ENCODE results near the gene DEFB113. TPM values are rescaled to one million over a fixed set of nuclear protein-coding genes. Genes with fewer than 3 reads are reported as not detected.

DEFB113 gene
- total RNA-seq, 1 donor from 2014 or later, result not detected

GRCh38 chr6:49966823-49967222 is 2.6 kb downstream of the DEFB113 start:
- no peaks in the 10 kb centered on the region for H3K9me3 Mint-ChIP-seq
- TF ChIP-seq, protein P1, sequence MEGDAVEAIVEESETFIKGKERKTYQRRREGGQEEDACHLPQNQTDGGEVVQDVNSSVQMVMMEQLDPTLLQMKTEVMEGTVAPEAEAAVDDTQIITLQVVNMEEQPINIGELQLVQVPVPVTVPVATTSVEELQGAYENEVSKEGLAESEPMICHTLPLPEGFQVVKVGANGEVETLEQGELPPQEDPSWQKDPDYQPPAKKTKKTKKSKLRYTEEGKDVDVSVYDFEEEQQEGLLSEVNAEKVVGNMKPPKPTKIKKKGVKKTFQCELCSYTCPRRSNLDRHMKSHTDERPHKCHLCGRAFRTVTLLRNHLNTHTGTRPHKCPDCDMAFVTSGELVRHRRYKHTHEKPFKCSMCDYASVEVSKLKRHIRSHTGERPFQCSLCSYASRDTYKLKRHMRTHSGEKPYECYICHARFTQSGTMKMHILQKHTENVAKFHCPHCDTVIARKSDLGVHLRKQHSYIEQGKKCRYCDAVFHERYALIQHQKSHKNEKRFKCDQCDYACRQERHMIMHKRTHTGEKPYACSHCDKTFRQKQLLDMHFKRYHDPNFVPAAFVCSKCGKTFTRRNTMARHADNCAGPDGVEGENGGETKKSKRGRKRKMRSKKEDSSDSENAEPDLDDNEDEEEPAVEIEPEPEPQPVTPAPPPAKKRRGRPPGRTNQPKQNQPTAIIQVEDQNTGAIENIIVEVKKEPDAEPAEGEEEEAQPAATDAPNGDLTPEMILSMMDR (conservative IDR thresholded peaks at IDR 0.05), result no peak

GRCh38 chr6:49966334-49966733 is 3.1 kb downstream of the DEFB113 start:
- H3K9me3 Mint-ChIP-seq, result no peaks in the 10 kb centered on the region
- no peak for DNase-seq (ENCODE audit: extremely low spot score, unreplicated experiment)
- TF ChIP-seq, protein P1 (conservative IDR thresholded peaks at IDR 0.05), result no peak
- H3K36me3 Mint-ChIP-seq, result no peaks in the 10 kb centered on the region
- no peak overlapping the region for H3K4me3 Mint-ChIP-seq
- no peaks in the 10 kb centered on the region for H3K27me3 Mint-ChIP-seq
- H3K4me1 Mint-ChIP-seq (ENCODE audit: unreplicated experiment), result no peaks in the 10 kb centered on the region
- no peak overlapping the region for H3K27ac Mint-ChIP-seq

More at GRCh38 chr6:49966823-49967222, 2.6 kb downstream of the DEFB113 start:
- DNase-seq (ENCODE audit: extremely low spot score, unreplicated experiment), result no peak
- Mint-ChIP-seq H3K4me3 (no peak overlapping the region), H3K36me3 (no peaks in the 10 kb centered on the region), H3K27ac (no peak overlapping the region), H3K4me1 (ENCODE audit: unreplicated experiment) (no peaks in the 10 kb centered on the region), H3K27me3 (no peaks in the 10 kb centered on the region)

GRCh38 chr6:49964064-49964463 is 5.4 kb downstream of the DEFB113 start, which contains the start of gene DEFB114:
TSS of gene DEFB114 (minus strand) at chr6:49964164. CDS start at chr6:49964105, 59 bp downstream.
- DNase-seq (ENCODE audit: extremely low spot score, unreplicated experiment), result no peak
- Mint-ChIP-seq H3K27ac (no peak within 1 kb of the TSS), H3K36me3 (no peaks in the 10 kb centered on the region), H3K27me3 (no peaks in the 10 kb centered on the region), H3K4me3 (no peak within 1 kb of the TSS), H3K4me1 (ENCODE audit: unreplicated experiment) (no peaks in the 10 kb centered on the region), H3K9me3 (no peaks in the 10 kb centered on the region)
- TF ChIP-seq, protein P1 (conservative IDR thresholded peaks at IDR 0.05), result no peak

DNA sequence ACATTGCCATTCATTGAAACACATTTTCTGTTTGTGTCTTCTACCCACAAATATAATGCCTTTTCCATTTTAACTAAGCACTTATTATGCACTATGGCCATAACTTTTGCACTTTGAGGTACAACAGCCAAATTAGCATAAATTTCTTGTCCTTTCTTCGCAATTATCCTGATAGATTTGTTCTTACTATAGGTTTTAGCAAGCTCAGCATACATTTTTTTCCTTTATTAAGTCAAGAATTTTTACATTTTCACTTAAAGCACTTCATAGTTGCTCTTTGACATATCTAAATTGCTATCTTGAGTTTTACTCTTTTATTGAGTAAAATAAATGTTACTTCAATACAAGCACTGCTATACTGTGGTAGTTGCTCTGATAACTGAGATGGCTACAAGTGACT is 11.2 kb downstream of the DEFB113 start:
- Mint-ChIP-seq H3K4me1 (ENCODE audit: unreplicated experiment) (no peaks in the 10 kb centered on the region), H3K27ac (no peak overlapping the region), H3K4me3 (no peak overlapping the region), H3K9me3 (no peaks in the 10 kb centered on the region), H3K36me3 (no peaks in the 10 kb centered on the region), H3K27me3 (no peaks in the 10 kb centered on the region)
- TF ChIP-seq, protein P1 (conservative IDR thresholded peaks at IDR 0.05), result no peak
- no peak for DNase-seq (ENCODE audit: extremely low spot score, unreplicated experiment)

DNA sequence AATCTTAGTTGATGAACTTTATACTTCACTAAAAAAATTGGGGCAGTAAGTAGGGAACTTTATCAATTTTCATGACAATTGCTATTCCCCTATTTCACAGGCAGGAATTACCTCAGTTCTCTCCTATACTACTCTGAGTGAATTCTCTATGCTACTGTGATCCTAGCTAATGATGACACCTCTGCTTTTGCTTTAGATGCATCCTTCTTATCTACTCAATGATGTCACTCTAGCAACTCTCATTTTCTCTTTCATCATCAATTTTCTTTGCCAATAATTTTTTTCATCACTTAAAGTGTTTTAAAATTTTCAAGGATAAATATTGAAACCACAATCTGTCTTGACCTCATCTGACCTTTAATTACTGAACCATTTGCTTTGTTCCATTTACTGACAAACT is 13.6 kb downstream of the DEFB113 start:
- DNase-seq (ENCODE audit: extremely low spot score, unreplicated experiment), result no peak
- Mint-ChIP-seq H3K4me3 (no peak overlapping the region), H3K4me1 (ENCODE audit: unreplicated experiment) (no peaks in the 10 kb centered on the region), H3K36me3 (no peaks in the 10 kb centered on the region), H3K27me3 (no peaks in the 10 kb centered on the region), H3K9me3 (no peaks in the 10 kb centered on the region), H3K27ac (no peak overlapping the region)
- TF ChIP-seq, protein P1 (conservative IDR thresholded peaks at IDR 0.05), result no peak

DNA sequence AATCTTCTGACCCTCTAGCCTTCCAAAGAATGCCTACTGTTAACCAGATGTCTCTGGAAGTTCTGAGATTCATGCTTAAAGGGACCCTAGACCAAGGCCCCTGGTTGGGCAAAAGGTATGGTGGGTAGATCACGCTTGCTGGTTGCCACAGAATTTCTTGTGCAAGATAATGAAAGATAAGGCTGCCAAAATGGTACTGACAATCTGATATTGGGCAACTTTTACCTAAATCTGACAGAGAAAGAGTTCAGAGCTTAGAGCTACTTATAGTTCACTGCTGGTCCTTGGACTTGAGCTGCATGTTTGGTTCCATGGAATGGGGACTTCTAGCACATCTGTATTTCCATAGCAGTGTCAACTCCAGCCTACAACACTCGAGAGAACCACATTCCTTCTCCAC is 17.5 kb downstream of the DEFB113 start:
- no peaks in the 10 kb centered on the region for H3K4me1 Mint-ChIP-seq (ENCODE audit: unreplicated experiment)
- no peaks in the 10 kb centered on the region for H3K27me3 Mint-ChIP-seq
- H3K27ac Mint-ChIP-seq, result no peak overlapping the region
- no peak for DNase-seq (ENCODE audit: extremely low spot score, unreplicated experiment)
- H3K9me3 Mint-ChIP-seq, result no peaks in the 10 kb centered on the region
- no peaks in the 10 kb centered on the region for H3K36me3 Mint-ChIP-seq
- H3K4me3 Mint-ChIP-seq, result no peak overlapping the region
- TF ChIP-seq, protein P1 (conservative IDR thresholded peaks at IDR 0.05), result no peak
